GM19468 (cell line): ENCODE measurements around the gene ITGA2.

ENCODE experiments used
- ATAC-seq: cut with Tn5 transposase; IDR thresholded peaks from one replicate; pipeline ENCODE4 v1.9.1; 2021; ENCODE audit warnings: mild to moderate bottlenecking, moderate library complexity, moderate number of reproducible peaks; ENCODE audit not compliant: unreplicated experiment; ENCODE audit errors: extremely low read depth

ITGA2 gene

DNA sequence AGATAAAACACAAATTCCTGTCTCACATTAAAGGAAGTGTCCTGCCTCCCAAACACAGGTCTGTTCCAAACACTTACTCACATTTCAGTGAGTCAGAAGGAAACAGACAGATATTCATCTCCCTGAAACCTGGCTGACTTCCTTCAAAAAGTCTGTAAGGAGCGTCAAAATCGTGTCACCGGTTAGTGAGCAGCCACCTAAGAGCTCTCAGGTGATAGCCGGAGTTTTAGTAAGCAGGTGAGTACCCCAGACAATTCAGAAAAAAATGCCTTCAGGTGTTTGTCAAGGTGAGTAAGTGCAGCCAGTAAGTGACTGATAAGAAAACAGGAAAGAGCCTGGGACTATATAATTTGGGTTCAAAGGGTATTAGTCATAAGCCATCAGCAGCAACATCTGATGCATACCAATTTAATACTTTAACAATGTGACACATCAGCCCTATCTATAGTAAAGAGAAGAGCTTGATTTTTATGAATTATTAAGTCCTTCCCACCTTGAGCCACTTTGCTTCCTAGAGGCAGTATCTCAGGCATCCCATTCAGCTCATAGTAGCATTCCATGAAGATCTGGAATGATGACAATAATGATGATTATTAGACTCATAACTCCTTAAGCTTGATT is 1.3 kb upstream of the ITGA2 start:
- no peak for ATAC-seq

DNA sequence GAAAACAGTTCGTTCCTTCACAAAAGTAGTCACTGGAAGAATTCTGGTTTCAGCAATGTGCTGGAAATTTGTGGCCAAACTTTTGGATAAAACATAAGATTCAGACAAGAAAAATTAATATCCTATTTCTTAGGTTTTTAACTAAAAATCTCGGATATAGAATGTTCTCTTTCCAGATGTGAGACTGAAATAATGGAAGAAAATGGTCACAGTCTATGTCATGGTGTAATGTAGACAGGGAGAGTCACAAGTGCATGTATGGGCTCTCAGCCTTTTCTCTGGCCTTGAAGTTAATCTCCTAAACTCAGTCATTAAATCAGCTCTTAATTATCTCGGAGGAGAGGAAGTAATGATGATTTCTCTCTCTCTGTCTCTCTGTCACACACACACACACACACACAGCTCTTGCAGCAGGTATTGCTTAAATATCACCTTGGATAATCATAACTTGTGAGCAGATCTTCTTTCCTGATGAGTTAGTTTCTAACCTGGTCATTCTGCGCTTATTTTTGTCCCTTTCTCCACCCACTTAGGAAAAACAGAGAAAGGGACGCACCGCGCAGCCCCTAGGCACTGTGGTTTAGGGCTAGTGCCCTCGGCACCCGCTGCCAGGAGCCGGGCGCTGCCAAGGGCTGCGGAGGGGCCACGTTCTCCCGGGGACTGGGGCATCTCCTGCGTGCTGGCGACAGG is 672 bp upstream of the ITGA2 start:
- no peak for ATAC-seq

DNA sequence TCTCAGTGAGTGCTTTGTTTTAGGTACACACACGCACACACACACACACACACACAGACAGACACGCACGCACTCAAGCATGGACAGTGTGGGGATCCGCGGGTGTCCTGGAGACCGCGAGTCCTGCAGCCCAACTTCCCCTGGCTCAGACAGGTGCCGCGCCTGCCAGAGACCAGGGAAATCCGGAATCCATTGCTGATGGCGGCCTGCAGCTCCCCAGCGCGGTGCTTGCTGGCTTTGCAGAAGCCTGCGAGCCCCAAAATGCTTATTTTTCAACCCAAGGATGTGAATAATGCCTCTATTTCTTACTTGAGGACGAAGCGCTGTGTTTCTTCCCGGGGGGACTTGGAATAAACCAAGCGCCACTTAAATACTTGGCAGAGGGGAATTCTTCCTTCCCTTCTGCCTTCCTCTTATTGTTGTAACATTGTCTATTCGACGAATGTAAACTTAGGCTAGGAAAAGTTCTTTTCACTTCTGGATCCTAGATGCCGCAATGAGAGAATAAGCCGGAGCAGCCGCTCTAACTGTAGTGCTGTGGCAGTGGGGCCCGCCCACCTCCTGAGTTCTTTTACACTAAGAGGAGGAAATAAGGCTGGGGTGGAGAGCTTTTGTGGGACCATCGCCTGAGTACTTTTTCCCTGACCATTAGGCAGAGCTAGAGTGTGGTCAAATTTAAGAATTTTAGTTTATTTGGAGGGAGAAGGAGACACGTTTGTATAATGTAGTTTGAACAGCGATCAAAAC is 802 bp downstream of the ITGA2 start:
- ATAC-seq = no peak

DNA sequence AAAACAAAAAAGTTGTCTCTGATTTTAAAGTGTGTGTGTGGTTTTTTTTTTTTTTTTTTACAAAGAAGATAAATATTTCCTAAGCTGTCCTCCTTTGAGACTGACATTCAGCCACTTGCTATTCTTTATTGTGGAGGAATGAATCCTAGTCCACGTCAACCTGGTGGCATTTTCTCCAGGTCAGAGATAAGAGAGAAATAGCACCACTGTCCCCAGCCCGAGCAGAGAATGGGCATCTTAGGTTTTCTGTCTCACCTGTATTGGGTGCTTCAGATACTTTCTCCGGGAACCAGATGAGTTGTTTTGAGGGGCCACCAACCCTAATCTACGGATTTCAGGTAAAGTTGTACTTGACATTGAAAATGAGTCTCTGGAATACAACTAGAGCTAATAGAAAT is 1.4 kb downstream of the ITGA2 start:
- ATAC-seq = no peak

DNA sequence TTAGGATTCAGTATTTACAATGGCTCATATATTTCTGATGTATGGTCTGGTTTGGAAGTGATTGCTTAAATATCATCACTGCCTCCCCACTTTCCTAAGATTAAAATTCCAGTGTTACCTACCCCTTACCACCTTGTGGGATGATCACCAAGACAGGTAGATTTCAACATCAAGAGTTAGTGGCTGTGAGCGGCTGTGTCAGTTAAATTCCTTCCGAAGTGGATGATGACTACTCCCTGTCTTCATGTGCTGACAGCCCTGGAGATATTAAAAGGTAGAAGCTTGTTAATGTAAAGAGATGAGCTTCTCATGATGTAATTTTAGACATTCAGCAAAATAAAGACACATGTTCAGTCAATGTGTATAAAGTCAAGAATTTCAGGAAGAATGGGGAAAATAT is 4.2 kb downstream of the ITGA2 start:
- ATAC-seq = no peak

DNA sequence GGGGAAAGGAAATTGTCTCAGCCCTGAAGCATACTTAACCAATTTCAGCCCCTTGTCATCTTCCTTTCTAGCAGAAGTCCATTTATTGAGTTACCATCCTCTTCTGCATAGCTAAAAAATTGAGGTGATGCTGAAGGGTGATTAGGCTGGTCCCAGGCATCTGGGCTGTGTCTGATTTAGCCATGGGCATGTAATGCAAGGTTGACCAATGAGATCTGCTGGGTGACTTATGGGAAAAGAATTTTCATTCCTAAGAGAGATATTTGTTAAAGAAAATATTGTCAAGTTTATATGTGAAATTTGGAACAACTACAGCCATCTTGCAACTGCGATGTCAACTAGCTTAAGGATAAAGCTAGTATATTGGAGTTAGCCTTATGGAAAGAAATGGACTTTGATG is 5.1 kb downstream of the ITGA2 start:
- ATAC-seq = no peak

DNA sequence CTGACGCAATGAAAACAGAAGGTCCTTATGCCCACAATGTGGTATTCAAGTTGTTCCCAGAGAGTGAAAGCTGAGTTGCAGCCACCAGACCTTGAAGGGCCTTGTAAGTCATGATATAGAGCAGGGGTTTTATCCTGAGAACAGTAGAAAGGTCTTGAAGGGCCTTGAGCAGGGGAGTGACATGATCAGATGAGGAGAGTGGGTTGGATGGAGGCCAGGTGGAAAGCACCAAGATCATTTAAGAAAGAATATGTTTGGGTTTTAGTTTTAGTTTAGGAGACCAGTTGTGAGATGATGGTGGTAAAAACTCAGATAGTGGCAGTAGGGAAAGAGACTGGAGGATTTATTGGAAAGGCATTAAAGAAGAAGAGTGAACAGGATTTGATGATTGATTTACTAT is 5.9 kb downstream of the ITGA2 start:
- no peak for ATAC-seq

DNA sequence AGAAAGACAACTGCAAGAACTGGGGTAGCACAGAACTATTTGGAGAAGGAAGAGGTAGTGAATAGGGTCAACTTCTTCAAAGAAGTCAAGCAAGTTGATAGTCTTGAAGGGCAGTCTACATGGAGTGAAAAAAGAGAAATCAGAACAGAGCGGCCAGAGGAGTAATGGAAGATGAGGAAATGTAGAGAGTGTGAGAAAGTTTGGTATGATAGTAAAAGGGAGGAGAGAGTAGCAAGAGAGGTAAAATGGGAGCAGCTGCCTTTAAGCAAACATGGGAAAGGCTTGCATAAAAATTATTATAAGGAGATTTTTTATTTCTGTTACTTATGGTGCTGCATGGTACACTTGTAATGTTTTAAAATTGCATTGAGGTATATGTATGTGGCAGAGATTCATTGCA is 6.8 kb downstream of the ITGA2 start:
- ATAC-seq = no peak

DNA sequence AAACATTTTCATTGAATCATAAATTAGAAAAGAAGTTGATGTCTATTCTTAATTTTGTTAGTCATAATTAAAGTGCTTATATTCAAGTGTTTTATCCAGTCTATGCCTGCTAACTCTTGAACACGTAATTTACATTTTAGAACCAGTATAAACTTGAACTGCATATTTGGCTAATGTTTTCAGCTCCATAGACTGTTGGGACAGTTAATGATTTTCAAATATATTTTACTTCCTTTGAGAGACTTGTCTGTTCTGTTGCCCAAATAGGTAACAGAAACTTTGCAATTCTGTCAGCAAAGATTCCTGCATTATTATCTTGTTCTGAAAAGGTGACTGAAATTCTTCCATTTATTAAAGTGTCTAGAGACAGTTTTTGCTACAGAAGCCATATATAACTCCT is 7.8 kb downstream of the ITGA2 start:
- ATAC-seq = no peak

DNA sequence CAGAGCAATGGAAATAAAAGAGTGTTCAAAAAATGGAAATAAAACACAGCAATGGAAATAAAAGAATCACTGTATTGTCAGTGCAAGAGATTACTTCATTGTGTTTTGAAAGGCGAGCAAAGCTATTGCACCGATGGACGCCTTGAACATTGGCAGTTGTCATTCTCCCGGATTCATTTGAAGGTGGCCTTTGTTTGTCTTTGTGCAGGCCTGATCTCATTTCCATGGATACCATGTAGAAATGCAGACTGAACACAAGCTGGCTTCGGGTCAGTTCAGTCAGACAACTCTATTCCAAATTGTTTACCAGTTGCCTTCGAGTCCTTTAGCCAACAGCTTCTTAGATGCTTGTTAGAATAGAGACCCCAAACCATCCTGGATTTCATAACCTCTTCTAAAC is 8.3 kb downstream of the ITGA2 start:
- ATAC-seq = no peak

DNA sequence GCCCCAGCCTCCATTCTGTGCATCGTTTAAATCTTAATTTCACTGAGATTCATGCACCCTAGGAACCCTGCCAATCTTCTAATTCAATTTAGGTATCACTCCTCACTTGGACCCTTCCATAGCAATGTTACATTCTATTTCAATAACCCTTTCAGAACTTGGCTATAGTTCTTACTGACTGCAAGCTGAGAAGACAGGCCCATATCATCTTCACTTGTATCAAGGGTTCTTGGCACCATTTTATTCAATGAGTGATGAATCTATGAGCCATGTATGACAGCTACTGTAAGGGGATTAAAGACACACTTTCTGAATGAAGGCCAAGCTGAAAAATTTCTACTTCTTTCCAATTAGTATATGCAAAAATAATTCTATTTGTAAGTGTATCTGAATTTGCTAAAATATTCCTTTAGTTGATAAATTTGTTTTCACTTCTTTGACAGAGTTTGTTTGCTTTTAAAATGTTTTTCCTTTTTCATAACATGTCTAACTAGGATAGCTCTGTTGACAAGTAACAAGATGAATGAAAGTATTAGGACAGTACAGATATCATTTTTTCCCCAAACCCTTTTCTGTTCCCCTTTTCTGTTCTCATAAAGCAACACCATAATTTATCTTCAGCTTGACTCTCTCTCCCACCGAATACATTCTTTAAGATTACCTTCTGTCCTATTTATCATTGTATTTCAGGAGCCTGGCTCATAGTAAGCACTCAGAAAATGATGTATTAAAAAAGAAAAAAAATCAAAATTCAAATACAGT is 9.6 kb downstream of the ITGA2 start:
- peak; percentile 72 for ATAC-seq

DNA sequence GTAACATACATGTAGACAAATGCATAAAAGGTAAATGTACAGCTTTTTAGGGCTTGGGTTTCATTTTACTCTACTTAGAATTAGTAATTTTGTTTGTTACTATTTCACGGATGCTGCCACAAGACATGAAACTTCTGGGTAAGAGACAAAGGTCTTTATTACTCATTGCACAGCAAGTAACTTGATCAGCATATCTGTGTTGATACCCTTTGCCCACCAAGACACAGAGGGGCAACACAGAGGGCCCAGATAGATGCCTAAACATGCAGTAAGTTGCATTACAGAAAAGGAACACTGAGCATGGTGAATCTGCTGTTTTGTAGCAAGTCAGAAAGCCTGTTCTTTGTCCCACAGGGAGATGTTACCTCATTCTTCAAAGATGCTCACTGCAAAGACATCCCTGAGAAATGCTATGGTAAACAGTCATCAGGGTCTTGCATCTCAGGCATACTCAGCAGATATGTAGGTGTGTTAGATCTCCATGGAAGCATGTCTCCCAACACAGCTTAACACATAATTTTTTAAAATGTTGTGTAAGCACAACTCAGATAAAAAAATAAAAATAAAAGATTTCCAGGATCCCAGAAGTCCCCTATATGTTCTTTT is 10.3 kb downstream of the ITGA2 start:
- no peak for ATAC-seq

DNA sequence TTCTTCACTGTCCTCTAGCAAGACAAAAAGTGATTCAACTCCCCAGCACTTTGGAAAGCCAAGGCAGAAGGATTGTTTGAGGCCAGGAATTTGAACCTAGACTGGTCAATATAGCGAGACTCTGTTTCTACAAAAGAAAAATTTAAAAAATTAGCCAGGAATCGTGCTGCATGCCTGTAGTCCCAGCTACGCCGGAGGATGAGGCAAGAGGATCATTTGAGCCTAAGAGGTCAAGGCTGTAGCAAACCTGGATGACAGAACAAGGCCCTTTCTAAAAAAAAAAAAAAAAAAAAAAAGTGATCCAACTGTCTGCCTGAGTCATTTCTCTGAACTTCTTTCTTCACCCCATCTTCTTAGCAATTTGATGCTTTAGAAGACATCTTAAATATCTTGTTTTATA is 12.4 kb downstream of the ITGA2 start:
- no peak for ATAC-seq

DNA sequence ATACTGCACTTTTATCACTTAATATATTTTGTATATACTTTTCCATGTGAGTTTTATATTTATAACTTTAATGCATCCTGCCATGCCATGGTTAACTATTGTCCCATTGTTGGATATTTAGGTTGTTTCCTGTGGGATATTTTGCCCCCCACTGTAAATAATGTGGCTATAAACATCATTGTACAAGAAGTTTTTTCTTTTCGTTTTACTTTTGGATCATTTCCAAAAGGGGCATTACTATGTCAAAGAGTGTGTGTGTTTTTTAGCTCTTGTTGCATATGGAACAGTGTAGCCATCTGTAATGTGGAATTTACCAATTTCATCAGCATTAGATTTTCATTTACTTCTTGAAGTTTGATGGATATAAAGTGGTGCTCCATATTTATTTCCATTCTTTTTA is 13.3 kb downstream of the ITGA2 start:
- no peak for ATAC-seq

DNA sequence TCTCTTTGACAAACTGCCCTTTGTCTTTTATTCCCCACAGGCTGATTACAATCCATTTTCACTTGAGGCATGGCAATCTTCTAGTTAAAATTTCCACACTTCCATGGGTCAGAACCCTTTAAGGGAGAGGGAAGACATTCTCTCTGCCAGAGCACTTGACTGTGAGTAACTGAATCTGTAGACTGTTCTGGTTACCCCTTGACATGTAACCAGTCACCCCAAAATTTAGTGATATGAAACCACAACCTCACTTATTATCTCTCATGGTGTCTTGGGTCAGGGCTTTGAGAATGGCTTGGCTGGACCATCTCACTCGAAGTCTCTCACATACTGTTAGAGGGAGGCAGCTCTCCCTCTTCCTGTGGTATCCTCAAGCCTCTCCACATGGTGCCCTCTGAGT is 14.0 kb downstream of the ITGA2 start:
- no peak for ATAC-seq

DNA sequence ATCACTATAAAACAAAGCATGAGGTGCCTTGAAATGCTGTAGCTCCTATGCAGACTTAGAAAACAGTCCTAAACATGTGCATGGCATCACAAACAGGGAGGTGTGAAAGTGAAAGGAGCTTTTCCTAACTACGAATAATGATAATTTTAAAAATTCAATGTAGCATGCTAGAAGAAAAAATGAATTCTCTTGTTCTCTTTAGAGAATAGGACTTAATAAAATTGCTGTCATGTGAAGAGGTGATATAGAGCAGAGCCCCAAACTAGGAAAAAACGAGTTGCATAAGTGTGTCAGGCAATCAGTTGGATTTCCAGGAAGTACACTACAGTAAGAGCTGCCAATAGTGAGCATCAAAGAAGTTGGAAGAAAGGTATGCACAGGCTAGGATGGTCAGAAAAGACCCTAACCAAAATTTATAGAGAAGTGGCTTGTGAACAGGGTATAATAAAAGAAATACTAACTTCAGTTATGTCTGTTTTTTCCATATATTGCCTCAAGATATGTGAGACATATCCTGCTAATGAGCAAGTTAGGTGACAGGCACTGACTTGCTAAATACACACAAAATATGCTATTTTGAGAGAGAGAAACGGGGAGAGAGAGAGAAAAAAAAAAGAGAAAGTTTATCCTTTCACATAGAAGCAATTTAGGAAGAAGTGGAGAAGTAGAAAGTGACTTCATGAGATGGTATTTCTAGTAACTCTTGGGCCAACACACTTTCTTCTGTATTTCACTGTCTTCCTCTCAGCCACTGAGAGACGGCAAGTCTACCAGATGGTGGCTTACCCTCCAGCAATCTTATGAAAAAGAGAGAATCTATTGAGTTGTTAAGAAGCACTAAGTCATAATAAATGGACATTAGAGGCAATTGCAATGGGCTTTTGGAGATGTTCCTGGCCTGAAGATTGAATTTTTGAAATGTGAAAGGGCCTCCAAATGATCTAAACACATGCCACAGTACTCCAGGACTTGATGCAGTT is 18.0 kb downstream of the ITGA2 start:
- ATAC-seq = no peak

DNA sequence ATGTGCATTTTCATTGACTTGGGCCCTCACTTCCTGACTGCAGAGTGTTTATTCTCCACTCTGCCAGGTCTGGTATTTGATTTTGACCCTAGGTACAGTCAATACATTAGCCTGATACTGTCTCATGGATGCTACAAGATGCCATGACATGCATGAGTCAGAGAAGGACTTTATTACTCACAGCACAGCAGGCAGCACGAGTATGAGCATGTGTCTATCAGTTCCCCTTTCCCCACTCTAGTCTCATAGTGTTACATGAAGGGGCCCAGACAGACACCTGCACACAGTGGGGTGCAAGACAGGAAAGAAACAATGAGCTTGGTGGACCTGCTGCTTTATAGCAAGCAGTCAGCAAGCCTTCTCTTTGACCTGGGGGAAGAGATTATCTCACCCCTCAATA is 19.6 kb downstream of the ITGA2 start:
- peak; percentile 94 for ATAC-seq

DNA sequence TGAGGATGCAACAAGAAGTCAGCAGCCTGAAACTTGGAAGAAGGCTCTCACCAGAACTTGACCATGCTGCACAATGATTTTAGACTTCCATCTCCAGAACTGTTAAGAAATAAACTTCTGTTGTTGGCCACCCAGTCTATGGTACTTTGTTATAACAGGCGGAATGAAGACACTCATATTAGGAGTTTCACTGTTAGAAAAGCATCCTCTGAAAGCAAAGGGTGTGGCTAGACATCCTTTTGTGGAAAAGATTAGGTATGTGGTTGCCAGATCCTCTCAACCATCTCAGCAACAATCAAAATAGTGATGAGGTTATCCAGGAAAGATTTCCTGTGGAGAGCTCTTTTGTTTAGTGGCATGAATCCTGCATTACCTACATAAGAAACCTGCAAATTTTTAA is 20.7 kb downstream of the ITGA2 start:
- ATAC-seq = no peak

DNA sequence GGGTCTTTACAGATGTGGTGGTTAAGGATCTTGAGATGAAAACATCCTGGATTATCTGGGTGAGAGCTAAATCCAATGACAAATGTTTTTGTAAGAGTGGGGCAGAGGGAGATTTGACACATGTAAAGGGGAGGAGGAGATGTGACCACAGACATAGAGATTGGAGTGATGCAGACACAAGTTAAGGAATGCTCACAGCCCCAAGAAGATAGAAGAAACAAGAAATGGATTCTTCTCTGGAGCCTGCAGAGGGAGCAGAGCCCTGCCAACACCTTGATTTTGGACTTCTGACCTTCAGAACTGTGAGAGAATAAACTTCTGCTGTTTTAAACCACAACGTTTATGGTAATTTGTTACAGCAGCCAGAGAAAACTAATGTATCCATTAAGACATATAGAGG is 21.7 kb downstream of the ITGA2 start:
- no peak for ATAC-seq
